Sigmoid colon (tissue), 7 donors: ENCODE data around the gene TRUB1. TPM values are rescaled to one million over a fixed set of nuclear protein-coding genes. Genes with fewer than 3 reads are reported as not detected.

Experiments used
- DNase-seq: peaks from one replicate; pipeline ENCODE4 v3.0.0-alpha.2; 2019
- H3K27ac ChIP-seq, 4 donors: fragments of 200-600 bp; sonication (generic); one replicate each; pipeline ENCODE4 v1.5.1; 2016 to 2019; ENCODE audit warnings: mild to moderate bottlenecking in 1 of 4
- H3K27me3 ChIP-seq, 3 donors: fragments of 200-600 bp; sonication (generic); one replicate each; pipeline ENCODE4 v1.5.1; 2019; ENCODE audit warnings: mild to moderate bottlenecking in 1 of 3
- H3K36me3 ChIP-seq, 4 donors: fragments of 200-600 bp; sonication (generic); one replicate each; pipeline ENCODE4 v1.5.1; 2016 to 2019
- H3K4me1 ChIP-seq, 4 donors: fragments of 200-600 bp; sonication (generic); one replicate each; pipeline ENCODE4 v1.5.1; 2017 to 2019
- H3K4me3 ChIP-seq, 4 donors: fragments of 200-600 bp; sonication (generic); one replicate each; pipeline ENCODE4 v1.5.1; 2017 to 2019; ENCODE audit warnings: mild to moderate bottlenecking in 2 of 4, moderate library complexity in 1 of 4
- H3K9me3 ChIP-seq, 4 donors: fragments of 200-600 bp in 3 of 4; sonication (generic) in 3 of 4; one replicate each; pipeline versions ENCODE4 v1.5.1 to v1.6.1; 2013 to 2019
- EP300 ChIP-seq, 4 donors: sonication (generic); formaldehyde crosslinking; IDR thresholded peaks; one replicate each; pipeline ENCODE4 v1.6.1; 2017; ENCODE audit warnings: antibody characterized with exemption in 4 of 4
- POLR2A ChIP-seq, 2 donors: fragments of 450-650 bp; IDR thresholded peaks; one replicate each; pipeline ENCODE4 v1.6.1; 2016; ENCODE audit warnings: antibody characterized with exemption in 2 of 2, mild to moderate bottlenecking in 2 of 2, moderate library complexity in 2 of 2
- POLR2AphosphoS5 ChIP-seq, 4 donors: sonication (generic); formaldehyde crosslinking; IDR thresholded peaks; one replicate each; pipeline ENCODE4 v1.6.1; 2017; ENCODE audit warnings: antibody characterized with exemption in 4 of 4
- WGBS, 2 donors: extraction: QIAGEN DNeasy Blood & Tissue Kit; methylation state at CpG; one replicate each; pipeline ENCODE4 v1.1.7; 2013; 5-methylcytosine and 5-hydroxymethylcytosine counted together
- intact Hi-C: fragments of 100-400 bp; cut with DNase I; formaldehyde crosslinking; loops from one replicate; pipeline ENCODE4 v1.15.1; 2023
- polyA plus RNA-seq, 3 donors: library from polyadenylated mRNA; stranded (reverse); fragments of 200-250 nt; gene quantifications; one replicate each; pipeline ENCODE4 v1.2.3, GENCODE V29; 2013
- total RNA-seq, 4 donors: library from RNA; depleted of rRNA; stranded (reverse); fragments of >200 nt; gene quantifications; one replicate each; pipeline ENCODE4 v1.1.0, GENCODE V29; 2016
- TF ChIP-seq, protein P1 (sequence below), 4 experiments: fragments of 450-650 bp in 3 of 4; fragments of 200-600 bp in 1 of 4; IDR thresholded peaks; one replicate each; pipeline ENCODE4 v1.5.1; 2016 to 2019; ENCODE audit warnings: antibody characterized with exemption in 4 of 4, mild to moderate bottlenecking in 3 of 4, moderate library complexity in 2 of 4
- donor health status: healthy with polysubstance abuse.
- donor health status: Bipolar disorder and iron deficiency.
- donor health status: healthy.

Gene TRUB1
- total and polyA plus RNA-seq, 7 donors: 7.8 to 14.3 (median 10.5) TPM

DNA sequence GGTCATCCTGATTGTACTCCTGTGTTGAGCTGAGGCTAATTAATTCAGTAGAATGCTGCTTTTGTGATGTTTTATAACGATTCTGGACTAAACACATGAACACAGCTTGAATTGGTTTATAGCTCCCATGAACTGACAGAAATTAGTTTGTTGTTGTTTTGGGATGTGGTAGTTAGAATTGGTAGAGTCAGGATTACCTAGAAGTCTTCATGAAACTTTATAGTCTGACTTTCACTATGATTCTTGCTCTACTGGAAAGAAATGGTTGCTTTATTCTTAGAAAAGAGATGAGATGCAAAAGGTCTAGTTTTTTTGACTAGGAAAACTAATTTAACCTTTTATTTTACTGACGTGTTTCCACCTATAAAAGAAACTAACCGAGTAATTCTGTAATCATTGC, 23.4 kb upstream of the TRUB1 start:
- no peaks in the 10 kb centered on the region for H3K4me1 ChIP-seq
- no peaks in the 10 kb centered on the region for H3K36me3 ChIP-seq
- no peaks in the 10 kb centered on the region for H3K9me3 ChIP-seq
- H3K4me3 ChIP-seq: no peak overlapping the region
- TF ChIP-seq EP300 (IDR thresholded peaks at IDR 0.05) (no peak), POLR2A (IDR thresholded peaks at IDR 0.05) (no peak), POLR2AphosphoS5 (IDR thresholded peaks at IDR 0.05) (no peak)
- TF ChIP-seq, protein P1, sequence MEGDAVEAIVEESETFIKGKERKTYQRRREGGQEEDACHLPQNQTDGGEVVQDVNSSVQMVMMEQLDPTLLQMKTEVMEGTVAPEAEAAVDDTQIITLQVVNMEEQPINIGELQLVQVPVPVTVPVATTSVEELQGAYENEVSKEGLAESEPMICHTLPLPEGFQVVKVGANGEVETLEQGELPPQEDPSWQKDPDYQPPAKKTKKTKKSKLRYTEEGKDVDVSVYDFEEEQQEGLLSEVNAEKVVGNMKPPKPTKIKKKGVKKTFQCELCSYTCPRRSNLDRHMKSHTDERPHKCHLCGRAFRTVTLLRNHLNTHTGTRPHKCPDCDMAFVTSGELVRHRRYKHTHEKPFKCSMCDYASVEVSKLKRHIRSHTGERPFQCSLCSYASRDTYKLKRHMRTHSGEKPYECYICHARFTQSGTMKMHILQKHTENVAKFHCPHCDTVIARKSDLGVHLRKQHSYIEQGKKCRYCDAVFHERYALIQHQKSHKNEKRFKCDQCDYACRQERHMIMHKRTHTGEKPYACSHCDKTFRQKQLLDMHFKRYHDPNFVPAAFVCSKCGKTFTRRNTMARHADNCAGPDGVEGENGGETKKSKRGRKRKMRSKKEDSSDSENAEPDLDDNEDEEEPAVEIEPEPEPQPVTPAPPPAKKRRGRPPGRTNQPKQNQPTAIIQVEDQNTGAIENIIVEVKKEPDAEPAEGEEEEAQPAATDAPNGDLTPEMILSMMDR (IDR thresholded peaks at IDR 0.05): no peak
- WGBS, 2 donors: 63 to 84% methylated on average over 3 of the region's 3 CpGs
- no peak for DNase-seq
- no peak overlapping the region for H3K27ac ChIP-seq
- H3K27me3 ChIP-seq: no peaks in the 10 kb centered on the region
- intact Hi-C loops: no loop called here

DNA sequence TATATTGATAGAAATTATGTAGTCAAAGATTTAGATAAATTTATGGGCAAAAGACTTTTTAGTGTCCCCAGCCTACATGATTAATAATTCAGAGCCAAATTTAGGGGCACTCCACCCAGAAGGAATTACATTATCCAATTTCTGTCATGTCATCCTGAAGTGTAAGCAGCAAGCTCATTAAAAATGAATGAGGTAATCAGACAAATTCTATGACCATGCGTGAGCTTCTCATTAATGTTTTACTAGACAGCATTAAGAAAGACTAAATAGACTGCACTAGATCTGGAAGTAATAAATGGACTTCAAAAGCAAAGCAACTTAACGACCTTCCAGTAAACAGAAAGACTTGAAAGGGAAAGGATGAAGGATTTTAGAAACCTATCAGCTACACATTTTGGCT, 22.7 kb upstream of the TRUB1 start:
- intact Hi-C loops: no loop called here
- H3K4me3 ChIP-seq: no peak overlapping the region
- DNase-seq: no peak

DNA sequence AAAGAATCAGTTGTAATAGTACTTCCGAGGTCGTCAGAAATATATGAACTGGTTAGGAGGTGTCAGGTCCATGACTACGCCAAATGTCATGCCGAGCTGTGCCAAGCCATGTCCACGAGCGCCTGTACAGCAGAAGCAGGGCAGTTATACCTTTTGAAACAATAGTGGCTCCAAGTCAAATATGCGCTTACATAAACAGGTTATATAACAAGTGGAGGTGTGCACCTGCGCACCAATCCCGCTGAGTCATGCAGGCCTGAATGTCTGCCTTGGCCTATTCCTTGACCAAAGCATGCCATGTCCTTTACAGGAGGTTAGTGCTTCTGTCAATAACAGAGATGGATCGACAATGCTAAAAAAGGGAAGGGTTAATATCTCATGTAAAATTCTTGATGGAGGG, 21.3 kb upstream of the TRUB1 start:
- intact Hi-C loops: no loop called here
- Histone ChIP-seq H3K36me3 (no peaks in the 10 kb centered on the region), H3K27me3 (no peaks in the 10 kb centered on the region), H3K4me1 (no peaks in the 10 kb centered on the region), H3K27ac (no peak overlapping the region), H3K4me3 (no peak overlapping the region), H3K9me3 (no peaks in the 10 kb centered on the region)
- TF ChIP-seq EP300 (IDR thresholded peaks at IDR 0.05): no peak
- no peak for TF ChIP-seq POLR2A (IDR thresholded peaks at IDR 0.05)
- no peak for TF ChIP-seq POLR2AphosphoS5 (IDR thresholded peaks at IDR 0.05)
- TF ChIP-seq, protein P1 (IDR thresholded peaks at IDR 0.05): no peak
- no peak for DNase-seq
- 94 to 95% methylated on average over 10 of the region's 10 CpGs for WGBS, 2 donors

More for the DNA sequence above, 22.7 kb upstream of the TRUB1 start:
- H3K36me3 ChIP-seq: no peaks in the 10 kb centered on the region
- H3K27ac ChIP-seq: no peak overlapping the region
- 14 to 62% methylated on average over 2 of the region's 2 CpGs for WGBS, 2 donors
- H3K27me3 ChIP-seq: no peaks in the 10 kb centered on the region
- no peaks in the 10 kb centered on the region for H3K9me3 ChIP-seq
- TF ChIP-seq EP300 (IDR thresholded peaks at IDR 0.05) (no peak), POLR2AphosphoS5 (IDR thresholded peaks at IDR 0.05) (no peak)
- H3K4me1 ChIP-seq: no peaks in the 10 kb centered on the region

DNA sequence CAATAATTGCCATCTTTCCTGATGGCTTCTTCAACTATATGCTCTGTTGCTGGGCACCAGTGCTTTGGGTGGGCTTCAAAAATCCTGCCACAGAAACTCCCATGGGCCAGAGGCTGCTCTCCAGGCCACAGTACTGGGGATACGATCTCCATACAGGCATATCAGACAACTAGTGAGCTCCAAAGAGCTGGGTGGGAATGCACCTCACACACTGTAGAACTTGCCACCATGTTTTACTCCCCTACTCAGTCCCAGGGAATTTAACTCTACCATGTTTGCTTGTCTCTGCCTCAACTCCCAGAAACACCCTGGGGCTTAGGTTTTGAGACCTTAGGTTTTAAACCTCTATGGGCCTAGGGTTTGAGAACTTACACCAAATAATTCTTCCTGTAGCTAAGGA, 20.5 kb upstream of the TRUB1 start:
- TF ChIP-seq POLR2AphosphoS5 (IDR thresholded peaks at IDR 0.05) (no peak), EP300 (IDR thresholded peaks at IDR 0.05) (no peak), POLR2A (IDR thresholded peaks at IDR 0.05) (no peak)
- TF ChIP-seq, protein P1 (IDR thresholded peaks at IDR 0.05): no peak
- intact Hi-C loops: no loop called here
- no peaks in the 10 kb centered on the region for H3K9me3 ChIP-seq
- no peak overlapping the region for H3K4me3 ChIP-seq
- no peaks in the 10 kb centered on the region for H3K27me3 ChIP-seq
- no peaks in the 10 kb centered on the region for H3K36me3 ChIP-seq
- DNase-seq: no peak
- 90 to 93% methylated on average over 1 of the region's 1 CpG for WGBS, 2 donors
- no peaks in the 10 kb centered on the region for H3K4me1 ChIP-seq
- H3K27ac ChIP-seq: no peak overlapping the region

DNA sequence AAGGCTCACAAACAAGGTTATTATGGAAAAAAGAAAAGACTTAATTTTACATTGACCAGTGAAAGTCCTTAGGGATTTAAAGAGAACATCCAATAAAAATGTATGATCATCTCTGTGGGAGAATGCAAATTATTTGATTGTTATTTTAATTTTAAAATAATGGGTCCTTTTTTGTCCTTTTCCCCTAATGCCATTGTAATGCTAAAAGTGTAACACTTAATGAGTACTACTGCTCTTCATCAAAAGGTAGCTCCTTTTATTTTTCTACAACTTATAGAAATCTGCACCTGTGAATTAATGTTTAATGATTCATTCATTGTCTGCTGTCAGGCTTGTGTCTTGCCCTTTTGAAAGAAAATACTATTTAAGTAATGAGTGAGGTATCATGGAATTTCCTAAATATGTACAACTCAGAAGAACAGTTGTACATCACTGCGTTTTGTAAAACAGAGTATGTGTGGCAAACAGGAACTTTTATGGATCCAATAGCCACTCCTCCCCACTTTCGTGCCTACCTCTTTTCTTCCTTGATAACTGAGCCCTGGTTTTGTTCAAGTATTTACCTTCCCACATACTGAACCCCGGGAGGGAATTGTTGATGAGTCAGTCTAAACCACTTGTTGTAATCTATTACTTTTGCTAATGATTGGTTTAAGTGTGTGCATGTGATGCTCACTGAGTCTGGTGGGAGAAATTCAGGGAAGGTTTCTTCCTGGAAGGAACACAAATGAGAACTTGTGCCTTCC, 19.9 kb upstream of the TRUB1 start:
- H3K27me3 ChIP-seq: no peaks in the 10 kb centered on the region
- H3K9me3 ChIP-seq: no peaks in the 10 kb centered on the region
- intact Hi-C loops: no loop called here
- DNase-seq: no peak
- no peak overlapping the region for H3K27ac ChIP-seq
- WGBS, 2 donors: 34 to 58% methylated on average over 3 of the region's 3 CpGs
- H3K4me1 ChIP-seq: no peaks in the 10 kb centered on the region
- no peaks in the 10 kb centered on the region for H3K36me3 ChIP-seq
- TF ChIP-seq POLR2AphosphoS5 (IDR thresholded peaks at IDR 0.05) (no peak), POLR2A (IDR thresholded peaks at IDR 0.05) (no peak), EP300 (IDR thresholded peaks at IDR 0.05) (no peak)
- TF ChIP-seq, protein P1 (IDR thresholded peaks at IDR 0.05): no peak
- no peak overlapping the region for H3K4me3 ChIP-seq
